Neuronal stem cell (in vitro differentiated cells): ENCODE measurements around the gene LPCAT4.
A peak's percentile ranks its signal among the peaks of the same experiment; 100 is the strongest.

ENCODE experiments used
- DNase-seq: peaks from one replicate; pipeline ENCODE4 v3.0.0-alpha.2; 2013; ENCODE audit warnings: low spot score
- H2AFZ ChIP-seq: one replicate; pipeline ENCODE4 v1.6.1; 2013; ENCODE audit warnings: mild to moderate bottlenecking, low read length, inconsistent platforms
- H2AK5ac ChIP-seq: 2 replicates; pipeline ENCODE4 v1.6.1; 2013; ENCODE audit warnings: low read depth, mild to moderate bottlenecking, inconsistent platforms, low read length, moderate library complexity, mixed read lengths
- H2BK120ac ChIP-seq: 2 replicates; pipeline ENCODE4 v1.6.1; 2013; ENCODE audit warnings: low read depth, mild to moderate bottlenecking, inconsistent platforms, low read length, moderate library complexity, mixed read lengths
- H2BK12ac ChIP-seq: one replicate; pipeline ENCODE4 v1.6.1; 2013; ENCODE audit warnings: low read length, inconsistent platforms
- H2BK15ac ChIP-seq: 2 replicates; pipeline ENCODE4 v1.6.1; 2013; ENCODE audit warnings: mild to moderate bottlenecking, low read length, inconsistent platforms, mixed read lengths
- H2BK5ac ChIP-seq: one replicate; pipeline ENCODE4 v1.6.1; 2013; ENCODE audit warnings: inconsistent platforms, mild to moderate bottlenecking, low read length, moderate library complexity
- H3K14ac ChIP-seq: one replicate; pipeline ENCODE4 v1.6.1; 2013; ENCODE audit warnings: low read length, inconsistent platforms
- H3K18ac ChIP-seq: 2 replicates; pipeline ENCODE4 v1.6.1; 2013; ENCODE audit warnings: low read length, inconsistent platforms
- H3K23ac ChIP-seq: 2 replicates; pipeline ENCODE4 v1.6.1; 2013; ENCODE audit warnings: low read depth, mild to moderate bottlenecking, mixed read lengths, low read length, inconsistent platforms; ENCODE audit not compliant: poor library complexity
- H3K27ac ChIP-seq: replicated peaks from 3 replicates; pipeline ENCODE4 v1.5.1; 2013; ENCODE audit warnings: low read length, inconsistent platforms
- H3K27me3 ChIP-seq, 3 experiments: 2 replicates each; pipeline ENCODE4 v1.6.1; 2013; ENCODE audit warnings: low read length in 3 of 3, mild to moderate bottlenecking in 2 of 3, inconsistent platforms in 1 of 3, low read depth in 1 of 3, mixed read lengths in 1 of 3, moderate library complexity in 1 of 3; ENCODE audit not compliant: control insufficient read depth in 3 of 3, insufficient read depth in 3 of 3
- H3K36me3 ChIP-seq, 2 donors: replicated peaks in 1 of 2; 2 replicates each; pipeline ENCODE4 v1.6.1; 2013; ENCODE audit warnings: low read length in 2 of 2; ENCODE audit not compliant: control insufficient read depth in 2 of 2, insufficient read depth in 2 of 2
- H3K4ac ChIP-seq: 2 replicates; pipeline ENCODE4 v1.6.1; 2013; ENCODE audit warnings: inconsistent platforms, mild to moderate bottlenecking, low read length, moderate library complexity
- H3K4me1 ChIP-seq, 2 donors: 1 replicate in 1 of 2; 2 replicates in 1 of 2; pipeline ENCODE4 v1.6.1; 2013; ENCODE audit warnings: low read length in 2 of 2, low read depth in 1 of 2; ENCODE audit not compliant: control insufficient read depth in 2 of 2, insufficient read depth in 1 of 2
- H3K4me2 ChIP-seq: one replicate; pipeline ENCODE4 v1.6.1; 2013; ENCODE audit warnings: mild to moderate bottlenecking, low read length, inconsistent platforms; ENCODE audit not compliant: insufficient read depth, poor library complexity, severe bottlenecking
- H3K4me3 ChIP-seq, 2 donors: 2 replicates each; pipeline ENCODE4 v1.5.1; 2013; ENCODE audit warnings: low read length in 2 of 2, mild to moderate bottlenecking in 2 of 2, inconsistent platforms in 1 of 2, moderate library complexity in 1 of 2
- H3K79me1 ChIP-seq: one replicate; pipeline ENCODE4 v1.6.1; 2013; ENCODE audit warnings: low read depth, mild to moderate bottlenecking, inconsistent platforms, low read length, moderate library complexity
- H3K9ac ChIP-seq: one replicate; pipeline ENCODE4 v1.6.1; 2013; ENCODE audit warnings: mild to moderate bottlenecking, low read depth, low read length, inconsistent platforms; ENCODE audit not compliant: poor library complexity
- H3K9me3 ChIP-seq, 2 donors: replicated peaks in 1 of 2; 2 replicates each; pipeline versions ENCODE3 to v1.6.1; 2013; ENCODE audit warnings: low read length in 2 of 2, mild to moderate bottlenecking in 2 of 2, inconsistent platforms in 1 of 2, low read depth in 1 of 2, mixed read lengths in 1 of 2, moderate library complexity in 1 of 2; ENCODE audit not compliant: control insufficient read depth in 2 of 2, insufficient read depth in 1 of 2
- H4K8ac ChIP-seq: one replicate; pipeline ENCODE4 v1.6.1; 2013; ENCODE audit warnings: low read depth, mild to moderate bottlenecking, inconsistent platforms, low read length, moderate library complexity
- H4K91ac ChIP-seq: one replicate; pipeline ENCODE4 v1.6.1; 2013; ENCODE audit warnings: low read length, low read depth, mild to moderate bottlenecking, inconsistent platforms; ENCODE audit not compliant: poor library complexity
- WGBS, 2 donors: extraction: QIAGEN DNeasy Blood & Tissue Kit; methylation state at CpG; one replicate each; pipeline ENCODE4 v1.1.7; 2013; ENCODE audit warnings: missing lambda C conversion rate in 2 of 2, mixed read lengths in 1 of 2; ENCODE audit not compliant: insufficient read length in 2 of 2, insufficient replicate concordance in 1 of 2; ENCODE audit errors: extremely low coverage in 2 of 2; 5-methylcytosine and 5-hydroxymethylcytosine counted together

Gene LPCAT4

DNA sequence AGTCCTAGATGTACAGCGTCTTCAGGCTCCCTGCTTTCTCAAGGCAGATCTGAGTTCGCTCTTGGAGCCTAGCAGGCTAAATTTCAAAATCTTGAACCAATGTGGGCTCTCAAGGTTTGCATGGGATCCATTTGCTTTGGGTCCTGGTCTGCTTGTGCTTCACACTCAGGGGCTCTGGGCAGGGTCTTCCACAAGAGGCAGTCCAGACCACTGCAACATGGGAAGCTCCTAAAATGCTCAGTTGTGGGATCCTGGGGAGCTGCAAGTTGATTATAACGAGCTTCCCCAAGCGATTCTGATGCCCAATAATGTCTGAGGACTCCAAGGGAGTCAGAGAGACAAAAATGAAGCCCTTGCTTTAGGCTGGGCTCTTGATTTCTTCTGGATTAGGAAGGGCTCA, 17.2 kb downstream of the LPCAT4 start:
- Histone ChIP-seq H3K27ac (no peak overlapping the region), H3K23ac (no peak overlapping the region), H3K79me1 (no peaks in the 10 kb centered on the region), H4K8ac (no peak overlapping the region), H3K18ac (no peak overlapping the region), H3K9ac (no peak overlapping the region), H2AFZ (peak overlapping the region; percentile 7), H4K91ac (no peak overlapping the region), H3K4ac (no peak overlapping the region), H3K27me3 (no peaks in the 10 kb centered on the region), H3K4me2 (no peak overlapping the region), H3K14ac (no peak overlapping the region), H2BK15ac (no peak overlapping the region), H3K36me3 (peaks cover 0 to 2% of the 10 kb centered on the region in 2 donors), H2BK12ac (no peak overlapping the region), H2BK5ac (no peak overlapping the region), H3K9me3 (no peaks in the 10 kb centered on the region), H2BK120ac (no peak overlapping the region), H3K4me1 (no peaks in the 10 kb centered on the region), H2AK5ac (no peak overlapping the region), H3K4me3 (no peak overlapping the region)
- no CpG with 5 or more reads among the region's 4 CpGs for WGBS, 2 donors
- no peak for DNase-seq

DNA sequence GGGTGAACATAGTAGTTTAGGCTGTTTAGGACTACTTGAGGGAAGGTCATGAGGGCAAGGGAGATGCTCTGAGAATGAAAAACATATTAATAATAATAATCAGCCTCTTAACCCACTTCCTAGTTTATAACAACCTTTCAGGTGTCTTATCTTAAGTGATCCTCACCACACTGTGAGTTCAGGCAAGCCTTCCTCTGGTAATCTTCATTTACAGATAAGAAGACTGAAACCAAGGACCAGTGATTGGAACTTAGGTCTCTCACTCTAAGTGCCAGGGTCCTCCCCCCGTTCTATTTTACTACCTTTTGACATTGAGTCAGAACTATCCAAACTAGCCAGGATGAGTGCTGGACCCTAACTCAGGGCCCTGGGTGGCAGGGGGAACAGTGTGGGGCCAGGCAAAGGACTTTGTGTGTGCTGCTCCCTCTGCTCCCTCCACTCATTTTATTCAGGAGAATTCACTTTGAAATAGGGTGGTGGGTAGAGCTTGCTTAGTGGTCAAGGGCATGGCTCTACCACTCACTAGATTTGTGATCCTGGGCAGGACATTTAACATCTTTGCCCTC, 18.2 kb downstream of the LPCAT4 start:
- Histone ChIP-seq H3K27ac (no peak overlapping the region), H3K18ac (no peak overlapping the region), H2BK120ac (no peak overlapping the region), H3K4ac (no peak overlapping the region), H3K4me1 (no peaks in the 10 kb centered on the region), H3K9ac (no peak overlapping the region), H3K27me3 (no peaks in the 10 kb centered on the region), H3K23ac (no peak overlapping the region), H2BK15ac (no peak overlapping the region), H3K14ac (no peak overlapping the region), H2BK5ac (no peak overlapping the region), H3K9me3 (no peaks in the 10 kb centered on the region), H2BK12ac (no peak overlapping the region), H2AFZ (no peak overlapping the region), H3K36me3 (peaks cover 0 to 2% of the 10 kb centered on the region in 2 donors), H4K8ac (no peak overlapping the region), H3K79me1 (no peaks in the 10 kb centered on the region), H3K4me2 (no peak overlapping the region), H4K91ac (no peak overlapping the region), H2AK5ac (no peak overlapping the region), H3K4me3 (no peak overlapping the region)
- DNase-seq: no peak
- WGBS, 2 donors: no CpG with 5 or more reads among the region's 1 CpG

DNA sequence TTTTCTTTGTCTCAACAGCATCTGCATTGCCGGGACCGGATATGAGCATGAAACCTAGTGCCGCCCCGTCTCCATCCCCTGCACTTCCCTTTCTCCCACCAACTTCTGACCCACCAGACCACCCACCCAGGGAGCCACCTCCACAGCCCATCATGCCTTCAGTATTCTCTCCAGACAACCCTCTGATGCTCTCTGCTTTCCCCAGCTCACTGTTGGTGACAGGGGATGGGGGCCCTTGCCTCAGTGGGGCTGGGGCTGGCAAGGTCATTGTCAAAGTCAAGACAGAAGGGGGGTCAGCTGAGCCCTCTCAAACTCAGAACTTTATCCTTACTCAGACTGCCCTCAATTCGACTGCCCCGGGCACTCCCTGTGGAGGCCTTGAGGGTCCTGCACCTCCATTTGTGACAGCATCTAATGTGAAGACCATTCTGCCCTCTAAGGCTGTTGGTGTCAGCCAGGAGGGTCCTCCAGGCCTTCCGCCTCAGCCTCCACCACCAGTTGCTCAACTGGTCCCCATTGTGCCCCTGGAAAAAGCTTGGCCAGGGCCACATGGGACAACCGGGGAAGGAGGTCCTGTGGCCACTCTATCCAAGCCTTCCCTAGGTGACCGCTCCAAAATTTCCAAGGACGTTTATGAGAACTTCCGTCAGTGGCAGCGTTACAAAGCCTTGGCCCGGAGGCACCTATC, 18.9 kb downstream of the LPCAT4 start:
- Histone ChIP-seq H3K9ac (no peak overlapping the region), H4K8ac (no peak overlapping the region), H2BK15ac (no peak overlapping the region), H2BK120ac (no peak overlapping the region), H3K36me3 (no peaks in the 10 kb centered on the region), H3K4me3 (no peak overlapping the region), H3K9me3 (no peaks in the 10 kb centered on the region), H2AK5ac (no peak overlapping the region), H3K4me1 (no peaks in the 10 kb centered on the region), H3K14ac (no peak overlapping the region), H3K27ac (no peak overlapping the region), H3K27me3 (no peaks in the 10 kb centered on the region), H2BK5ac (no peak overlapping the region), H4K91ac (no peak overlapping the region), H3K4ac (peak overlapping the region; percentile 54), H3K18ac (no peak overlapping the region), H3K79me1 (no peaks in the 10 kb centered on the region), H3K23ac (no peak overlapping the region), H3K4me2 (no peak overlapping the region), H2AFZ (no peak overlapping the region), H2BK12ac (no peak overlapping the region)
- no CpG with 5 or more reads among the region's 13 CpGs for WGBS, 2 donors
- no peak for DNase-seq

DNA sequence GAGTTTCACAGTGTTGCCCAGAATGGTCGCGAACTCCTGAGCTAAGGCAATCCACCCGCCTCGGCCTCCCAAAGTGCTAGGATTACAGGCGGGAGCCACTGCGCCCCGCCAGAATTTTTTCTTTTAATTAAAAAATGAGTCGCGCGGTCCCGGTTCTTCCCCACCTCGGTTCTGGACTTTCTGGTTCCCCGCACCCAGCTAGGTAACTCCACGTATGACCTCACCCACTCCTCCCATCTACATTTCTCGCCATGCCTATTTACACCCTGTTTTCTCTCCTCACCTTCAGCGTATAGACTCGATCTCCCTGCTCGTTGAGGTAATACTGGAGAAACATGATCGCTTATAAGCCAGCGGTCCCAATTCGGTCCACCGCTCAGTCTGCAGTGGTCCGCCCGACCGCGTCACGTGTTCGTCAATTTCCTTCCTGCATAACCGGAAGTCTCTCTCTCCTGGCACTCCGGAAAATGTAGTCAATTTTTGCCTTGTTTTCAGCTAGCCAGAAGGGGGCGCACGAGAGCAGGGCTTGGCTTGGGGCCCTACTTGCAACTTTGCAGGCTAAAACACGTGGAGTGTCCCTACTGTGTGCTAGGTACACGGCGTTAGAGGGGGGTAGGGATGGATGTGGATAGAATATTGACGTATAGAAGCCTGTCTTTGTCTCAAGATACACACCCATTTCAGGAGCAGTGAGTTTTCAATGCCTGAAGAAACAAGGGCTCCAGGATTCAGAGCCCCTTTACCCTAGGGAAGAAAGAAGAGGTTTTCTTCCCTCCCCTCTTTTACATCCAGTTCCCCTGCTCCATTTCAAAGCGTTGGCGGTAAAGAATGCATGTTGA, 24.0 kb downstream of the LPCAT4 start, which contains the start of the genes NOP10 and NUTM1:
Gene NOP10, minus strand, starts transcription at position 400 of the 839 bp plus-strand sequence. Its CDS starts 63 bp downstream, at position 337.
Gene NUTM1, plus strand, starts transcription at position 579 of the 839 bp plus-strand sequence. CDS start 382 bp downstream, outside the sequence.
- no peak within 1 kb of the TSS for H2BK12ac ChIP-seq
- peaks cover 0 to 4% of the 10 kb centered on the region in 2 donors for H3K4me1 ChIP-seq
- H3K9ac ChIP-seq: no peak within 1 kb of the TSS
- H3K9me3 ChIP-seq: peaks cover 1 to 3% of the 10 kb centered on the region in 2 donors
- peak within 1 kb of the TSS; percentile 80 for H3K27ac ChIP-seq
- no peak within 1 kb of the TSS for H3K23ac ChIP-seq
- H3K18ac ChIP-seq: peak within 1 kb of the TSS; percentile 59
- no peak within 1 kb of the TSS for H4K91ac ChIP-seq
- no peak within 1 kb of the TSS for H2BK15ac ChIP-seq
- no peak within 1 kb of the TSS for H3K14ac ChIP-seq
- peak within 1 kb of the TSS; percentile 78 to 96 for H3K4me3 ChIP-seq
- peaks cover 0 to 34% of the 10 kb centered on the region in 2 donors for H3K36me3 ChIP-seq
- H2AFZ ChIP-seq: peak within 1 kb of the TSS; percentile 87
- H2AK5ac ChIP-seq: no peak within 1 kb of the TSS
- H2BK5ac ChIP-seq: no peak within 1 kb of the TSS
- WGBS, 2 donors: no CpG with 5 or more reads among the region's 38 CpGs
- no peak within 1 kb of the TSS for H2BK120ac ChIP-seq
- H4K8ac ChIP-seq: no peak within 1 kb of the TSS
- no peaks in the 10 kb centered on the region for H3K27me3 ChIP-seq
- H3K4me2 ChIP-seq: peak within 1 kb of the TSS; percentile 74
- DNase-seq: peak; percentile 80
- peaks cover 3% of the 10 kb centered on the region for H3K79me1 ChIP-seq
- no peak within 1 kb of the TSS for H3K4ac ChIP-seq
